ENCODE measurements around the gene NUP43. TPM values are rescaled to one million over a fixed set of nuclear protein-coding genes. Genes with fewer than 3 reads are reported as not detected.
"Not testable (repeated sequence)": the region's sequence is repeated elsewhere in the genome, so short reads cannot be mapped to it uniquely, and the experiment has no call there.

The NUP43 gene
- total RNA-seq, 1 donor from 2014 or later, result 36.8 TPM

- Mint-ChIP-seq H3K36me3 (ENCODE audit: unreplicated experiment) (no peaks in the 10 kb centered on the region), H3K27ac (ENCODE audit: unreplicated experiment) (no peak overlapping the region), H3K4me3 (ENCODE audit: unreplicated experiment) (no peak overlapping the region), H3K27me3 (ENCODE audit: unreplicated experiment) (no peaks in the 10 kb centered on the region), H3K9me3 (ENCODE audit: unreplicated experiment) (no peaks in the 10 kb centered on the region), H3K4me1 (ENCODE audit: unreplicated experiment) (peaks cover 15% of the 10 kb centered on the region)
- no peak for TF ChIP-seq CTCF (IDR thresholded peaks at IDR 0.05)
- no peak for DNase-seq (ENCODE audit: extremely low spot score, unreplicated experiment)
Measured at GRCh38 chr6:149752600-149753373, 6.5 kb upstream of the NUP43 start.

- not testable (repeated sequence) for H3K9me3 Mint-ChIP-seq (ENCODE audit: unreplicated experiment); DNase-seq (ENCODE audit: extremely low spot score, unreplicated experiment); H3K27me3 Mint-ChIP-seq (ENCODE audit: unreplicated experiment); H3K36me3 Mint-ChIP-seq (ENCODE audit: unreplicated experiment); H3K27ac Mint-ChIP-seq (ENCODE audit: unreplicated experiment)
- Mint-ChIP-seq H3K4me3 (ENCODE audit: unreplicated experiment) (peak overlapping the region; percentile 14), H3K4me1 (ENCODE audit: unreplicated experiment) (peaks cover 19% of the 10 kb centered on the region)
Measured at GRCh38 chr6:149751920-149752319, 5.6 kb upstream of the NUP43 start.

- Mint-ChIP-seq H3K27me3 (ENCODE audit: unreplicated experiment) (no peaks in the 10 kb centered on the region), H3K4me3 (ENCODE audit: unreplicated experiment) (peak overlapping the region; percentile 89), H3K36me3 (ENCODE audit: unreplicated experiment) (no peaks in the 10 kb centered on the region), H3K27ac (ENCODE audit: unreplicated experiment) (peak overlapping the region; percentile 80), H3K4me1 (ENCODE audit: unreplicated experiment) (peaks cover 26% of the 10 kb centered on the region), H3K9me3 (ENCODE audit: unreplicated experiment) (no peaks in the 10 kb centered on the region)
- no peak for DNase-seq (ENCODE audit: extremely low spot score, unreplicated experiment)
- no peak for TF ChIP-seq CTCF (IDR thresholded peaks at IDR 0.05)
Measured at GRCh38 chr6:149751239-149751638, 4.9 kb upstream of the NUP43 start.

- Mint-ChIP-seq H3K36me3 (ENCODE audit: unreplicated experiment) (no peaks in the 10 kb centered on the region), H3K4me3 (ENCODE audit: unreplicated experiment) (peak overlapping the region; percentile 89), H3K4me1 (ENCODE audit: unreplicated experiment) (peaks cover 34% of the 10 kb centered on the region), H3K9me3 (ENCODE audit: unreplicated experiment) (no peaks in the 10 kb centered on the region), H3K27me3 (ENCODE audit: unreplicated experiment) (no peaks in the 10 kb centered on the region), H3K27ac (ENCODE audit: unreplicated experiment) (peak overlapping the region; percentile 80)
- TF ChIP-seq CTCF (IDR thresholded peaks at IDR 0.05), result no peak
- peak; percentile 83 for DNase-seq (ENCODE audit: extremely low spot score, unreplicated experiment)
Measured at GRCh38 chr6:149750136-149750609, 3.8 kb upstream of the NUP43 start.

GRCh38 chr6:149749594-149750135, 3.3 kb upstream of the NUP43 start, which contains the start of gene PCMT1:
Gene PCMT1, plus strand, starts transcription at chr6:149749741. Its CDS starts 161 bp downstream, at chr6:149749902.
- peak within 1 kb of the TSS; percentile 83 for H3K27ac Mint-ChIP-seq (ENCODE audit: unreplicated experiment)

GRCh38 chr6:149749082-149749593, 2.8 kb upstream of the NUP43 start:
- peak overlapping the region; percentile 89 for H3K4me3 Mint-ChIP-seq (ENCODE audit: unreplicated experiment)
- H3K36me3 Mint-ChIP-seq (ENCODE audit: unreplicated experiment); H3K9me3 Mint-ChIP-seq (ENCODE audit: unreplicated experiment); H3K27me3 Mint-ChIP-seq (ENCODE audit: unreplicated experiment); DNase-seq (ENCODE audit: extremely low spot score, unreplicated experiment): not testable (repeated sequence)
- peaks cover 35% of the 10 kb centered on the region for H3K4me1 Mint-ChIP-seq (ENCODE audit: unreplicated experiment)
- H3K27ac Mint-ChIP-seq (ENCODE audit: unreplicated experiment), result peak overlapping the region; percentile 83

More at GRCh38 chr6:149749594-149750135, 3.3 kb upstream of the NUP43 start, which contains the start of gene PCMT1:
- Mint-ChIP-seq H3K36me3 (ENCODE audit: unreplicated experiment) (no peaks in the 10 kb centered on the region), H3K27me3 (ENCODE audit: unreplicated experiment) (no peaks in the 10 kb centered on the region), H3K4me3 (ENCODE audit: unreplicated experiment) (peak within 1 kb of the TSS; percentile 89), H3K9me3 (ENCODE audit: unreplicated experiment) (no peaks in the 10 kb centered on the region), H3K4me1 (ENCODE audit: unreplicated experiment) (peaks cover 35% of the 10 kb centered on the region)
- peak; percentile 97 for DNase-seq (ENCODE audit: extremely low spot score, unreplicated experiment)
- TF ChIP-seq CTCF (IDR thresholded peaks at IDR 0.05), result no peak

GRCh38 chr6:149745252-149745651, 1.1 kb downstream of the NUP43 start:
- not testable (repeated sequence) for H3K27me3 Mint-ChIP-seq (ENCODE audit: unreplicated experiment); DNase-seq (ENCODE audit: extremely low spot score, unreplicated experiment); H3K9me3 Mint-ChIP-seq (ENCODE audit: unreplicated experiment); H3K27ac Mint-ChIP-seq (ENCODE audit: unreplicated experiment)
- Mint-ChIP-seq H3K4me1 (ENCODE audit: unreplicated experiment) (peaks cover 22% of the 10 kb centered on the region), H3K36me3 (ENCODE audit: unreplicated experiment) (peaks cover 15% of the 10 kb centered on the region), H3K4me3 (ENCODE audit: unreplicated experiment) (peak overlapping the region; percentile 98)
